GM18858 (cell line): ENCODE data around the gene SLC37A4.

Experiments used
- ATAC-seq: cut with Tn5 transposase; IDR thresholded peaks from one replicate; pipeline ENCODE4 v1.9.1; 2021; ENCODE audit not compliant: unreplicated experiment

SLC37A4 gene

DNA sequence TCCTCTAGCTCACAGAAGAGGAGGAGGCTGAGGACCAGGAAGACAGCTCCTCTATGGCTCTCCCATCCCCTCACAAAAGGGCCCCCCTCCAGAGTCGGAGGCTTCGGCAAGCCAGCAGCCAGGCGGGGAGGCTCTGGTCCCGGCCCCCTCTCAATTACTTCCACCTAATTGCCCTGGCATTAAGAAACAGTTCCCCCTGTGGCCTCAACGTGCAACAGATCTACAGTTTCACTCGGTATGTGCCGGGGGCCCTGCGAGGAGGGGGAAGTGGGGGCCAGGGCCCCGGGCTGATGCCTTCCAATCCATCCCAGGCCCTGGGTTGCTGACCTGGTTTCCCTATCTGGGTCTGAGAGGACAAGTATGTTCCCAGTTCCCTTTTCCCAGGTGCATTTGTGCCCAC is 51.2 kb downstream of the SLC37A4 start:
- ATAC-seq = no peak

DNA sequence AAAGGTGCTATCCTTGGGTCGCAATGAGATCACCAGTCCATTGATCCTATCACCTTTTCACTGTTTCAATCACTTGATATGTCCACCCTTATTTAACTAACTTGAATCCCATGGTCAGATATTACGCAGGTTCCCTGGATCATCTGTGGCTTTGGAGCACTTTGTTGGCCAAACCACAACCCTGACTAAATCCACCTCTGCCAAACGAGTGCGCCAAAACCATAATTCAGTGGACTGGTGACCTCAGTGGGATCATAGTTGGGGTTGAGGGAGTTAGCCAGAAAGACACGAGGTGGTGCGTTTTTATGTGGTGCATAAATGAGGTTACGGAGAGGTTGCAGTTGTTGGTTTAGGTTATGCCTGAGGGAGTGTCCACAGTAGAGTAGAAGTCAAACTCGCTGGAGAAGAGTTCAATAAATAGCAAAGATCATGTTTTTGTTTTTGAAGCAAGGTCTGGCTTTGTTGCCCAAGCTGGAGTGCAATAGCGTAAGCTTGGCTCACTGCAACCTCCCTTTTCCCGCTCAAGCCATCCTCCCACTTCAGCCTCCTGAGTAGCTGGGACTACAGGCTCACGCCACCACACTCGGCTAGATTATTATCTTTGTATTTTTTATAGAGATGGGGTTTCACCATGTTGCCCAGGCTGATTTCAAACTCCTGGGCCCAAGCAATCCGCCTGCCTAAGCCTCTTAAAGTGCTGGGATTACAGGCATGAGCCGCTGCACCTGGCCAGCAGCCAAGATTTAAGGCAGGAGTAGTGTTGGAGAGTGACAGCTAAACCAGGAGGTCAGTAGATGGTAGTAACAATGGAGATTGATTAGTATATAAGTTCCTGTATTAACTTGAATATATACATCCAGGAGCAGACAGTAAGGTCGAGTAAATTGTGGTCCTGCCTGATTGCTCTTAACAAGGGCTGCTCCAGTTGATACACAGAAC is 54.6 kb downstream of the SLC37A4 start:
- ATAC-seq = no peak
